BJ (cell line): ENCODE data around the gene ASCL2. TPM values are rescaled to one million over a fixed set of nuclear protein-coding genes. Genes with fewer than 3 reads are reported as not detected.

Source experiments
- CTCF ChIA-PET: fragments of 350-600 bp; formaldehyde crosslinking; extraction: SDS; loops from one replicate; lab custom pipeline; 2021; ENCODE audit warnings: antibody characterized with exemption, inconsistent platforms; lab: Yijun Ruan, JAX
- POLR2A ChIA-PET: fragments of 300-600 bp; sonication (Branson Sonifier 250); formaldehyde crosslinking; extraction: SDS; loops from one replicate; lab custom pipeline; 2021; ENCODE audit warnings: antibody characterized with exemption; lab: Charles Lee
- DNase-seq: peaks from one replicate; pipeline ENCODE4 v3.0.0-alpha.2; 2011; ENCODE audit warnings: low read depth
- H3K27me3 ChIP-seq: 2 replicates; pipeline ENCODE4 v1.6.0; 2011; ENCODE audit warnings: low read length; ENCODE audit not compliant: control insufficient read depth, insufficient read depth
- H3K36me3 ChIP-seq: 2 replicates; pipeline ENCODE4 v1.5.1; 2011; ENCODE audit warnings: low read length; ENCODE audit not compliant: control insufficient read depth, insufficient read depth
- H3K4me3 ChIP-seq: 2 replicates; pipeline ENCODE4 v1.5.1; 2011; ENCODE audit warnings: low read depth, mild to moderate bottlenecking, control low read depth, low read length
- CTCF ChIP-seq: IDR thresholded peaks from 2 replicates; pipeline ENCODE4 v1.5.1; 2011; ENCODE audit warnings: low read depth, mild to moderate bottlenecking, control low read depth, inconsistent platforms, low read length, moderate library complexity; ENCODE audit not compliant: insufficient read depth
- polyA plus RNA-seq: library from polyadenylated mRNA; depleted of rRNA; stranded (reverse); fragments of >200 nt; gene quantifications from 2 replicates; pipeline ENCODE4 v1.2.3, GENCODE V29; 2011; rRNA removed

Gene ASCL2
- polyA plus RNA-seq, 1 experiment, result not detected

DNA sequence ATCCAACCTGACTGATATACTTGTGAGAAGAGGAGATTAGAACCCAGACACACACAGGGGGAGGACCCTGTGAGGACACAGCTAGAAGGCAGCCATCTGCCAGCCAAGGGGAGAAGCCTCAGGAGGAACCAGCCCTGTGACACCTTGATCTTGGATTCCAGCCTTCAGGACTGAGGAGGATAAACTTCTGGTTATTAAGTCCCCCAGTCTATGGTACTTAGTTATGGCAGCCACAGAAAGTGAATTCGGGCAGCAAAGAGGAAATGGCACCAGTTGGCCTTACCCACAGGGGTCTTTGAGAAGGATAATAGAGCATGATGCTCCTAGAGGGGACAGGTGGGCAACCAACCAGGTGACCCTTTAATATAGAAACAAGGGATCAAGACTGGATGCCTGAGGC lies 49.4 kb downstream of the ASCL2 start:
- Histone ChIP-seq H3K27me3 (peaks cover 1% of the 10 kb centered on the region), H3K4me3 (no peak overlapping the region), H3K36me3 (no peaks in the 10 kb centered on the region)
- no peak for TF ChIP-seq CTCF
- DNase-seq, result no peak
- CTCF ChIA-PET, result no interaction called here
- POLR2A ChIA-PET, result no interaction called here

- no peak for DNase-seq
- TF ChIP-seq CTCF, result no peak
- ChIA-PET POLR2A (no interaction called here), CTCF (no interaction called here)
- H3K27me3 ChIP-seq, result peaks cover 1% of the 10 kb centered on the region
- H3K36me3 ChIP-seq, result no peaks in the 10 kb centered on the region
- H3K4me3 ChIP-seq, result no peak overlapping the region
Observed at GRCh38 chr11:2220173-2220771, 50.1 kb downstream of the ASCL2 start.

DNA sequence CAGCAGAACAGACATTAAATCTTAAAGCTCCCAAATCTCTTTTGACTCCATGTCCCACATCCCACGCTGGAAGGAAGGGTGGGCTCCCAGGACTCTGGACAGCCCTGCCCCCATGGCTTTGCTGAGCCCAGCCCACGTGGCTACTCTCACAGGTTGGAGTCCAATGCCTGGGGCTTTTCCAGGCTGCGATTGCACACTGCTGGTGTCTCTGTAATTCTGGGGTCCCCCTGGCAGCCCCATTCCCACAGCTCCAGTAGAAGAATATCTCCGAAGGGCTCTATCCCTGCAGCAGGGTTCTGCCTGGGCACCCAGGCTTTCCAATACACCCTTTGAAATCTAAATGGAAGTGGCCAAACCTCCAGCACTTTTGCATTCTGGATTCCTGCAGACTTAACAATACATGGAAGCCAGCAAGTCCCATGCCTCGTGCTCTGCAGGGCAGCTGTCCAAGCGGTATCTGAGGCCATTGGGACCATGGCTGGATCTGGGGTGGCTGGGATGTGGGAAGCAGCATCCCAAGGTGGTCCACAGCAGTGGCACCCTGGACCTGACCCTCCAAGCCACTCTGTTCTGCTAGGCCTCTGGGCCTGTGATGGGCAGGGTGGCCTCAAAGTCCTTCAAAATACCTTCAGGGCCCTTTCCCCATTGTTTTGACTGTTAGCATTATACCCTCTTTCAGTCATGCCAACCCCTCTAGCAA lies 50.9 kb downstream of the ASCL2 start:
- no peak for DNase-seq
- no peak for TF ChIP-seq CTCF
- POLR2A ChIA-PET, result no interaction called here
- H3K4me3 ChIP-seq, result no peak overlapping the region
- H3K36me3 ChIP-seq, result no peaks in the 10 kb centered on the region
- CTCF ChIA-PET, result interaction anchor here (1.6 kb wide), 1 partner anchor 24 kb away, joined by 4 read pairs; no protein-coding TSS in a partner anchor
- peaks cover 1% of the 10 kb centered on the region for H3K27me3 ChIP-seq

Other genes with a start within 250 kb of the ASCL2 start
- gene IGF2, start 131.2 kb downstream of the ASCL2 start, polyA plus RNA-seq, result 20.3 and 20.4 TPM in 2 replicates
- gene INS, start 109.4 kb downstream of the ASCL2 start, polyA plus RNA-seq, result not detected in 2 replicates
- gene TH, start 98.8 kb downstream of the ASCL2 start, polyA plus RNA-seq, result not detected in 2 replicates
- not detected in 2 replicates for gene C11orf21, start 31.3 kb upstream of the ASCL2 start, polyA plus RNA-seq
- gene TSPAN32, start 31.4 kb upstream of the ASCL2 start, polyA plus RNA-seq, result 0.42 TPM in 1 of 2 replicates, not detected in the other
- gene CD81, start 106.7 kb upstream of the ASCL2 start, polyA plus RNA-seq, result 479 and 875 TPM in 2 replicates
- gene TSSC4, start 130.2 kb upstream of the ASCL2 start, polyA plus RNA-seq, result 16.3 and 30.5 TPM in 2 replicates
- gene TRPM5, start 173.9 kb upstream of the ASCL2 start, polyA plus RNA-seq, result not detected in 2 replicates
- not detected in 2 replicates for gene KCNQ1, start 174.4 kb upstream of the ASCL2 start, polyA plus RNA-seq